Epithelial cell of esophagus (primary cell): ENCODE results near the gene DOK3.

ENCODE experiments used
- DNase-seq: peaks from one replicate; pipeline ENCODE4 v3.0.0; 2010; ENCODE audit warnings: low read depth
- H3K4me3 ChIP-seq: 2 replicates; pipeline ENCODE4 v1.5.1; 2011; ENCODE audit warnings: mild to moderate bottlenecking, low read length, control low read depth
- CTCF ChIP-seq: IDR thresholded peaks from 2 replicates; pipeline ENCODE4 v1.5.1; 2011; ENCODE audit warnings: low read depth, mild to moderate bottlenecking, low read length, control low read depth, inconsistent platforms; ENCODE audit not compliant: insufficient read depth; ENCODE audit errors: missing control alignments

DOK3 gene

GRCh38 chr5:177479774-177480173 is 29.9 kb downstream of the DOK3 start:
- H3K4me3 ChIP-seq, result no peak overlapping the region
- no peak for DNase-seq
- no peak for TF ChIP-seq CTCF

- H3K4me3 ChIP-seq, result no peak overlapping the region
- peak; percentile 67 for DNase-seq
- TF ChIP-seq CTCF, result no peak
These were observed 30.6 kb downstream of the DOK3 start for GRCh38 chr5:177478711-177479646.

- no peak overlapping the region for H3K4me3 ChIP-seq
- no peak for TF ChIP-seq CTCF
- DNase-seq, result no peak
These were observed 31.7 kb downstream of the DOK3 start for GRCh38 chr5:177477701-177478477.

GRCh38 chr5:177476531-177477233 is 32.9 kb downstream of the DOK3 start:
- H3K4me3 ChIP-seq, result no peak overlapping the region
- DNase-seq, result no peak
- no peak for TF ChIP-seq CTCF

- TF ChIP-seq CTCF, result no peak
- DNase-seq, result no peak
- no peak overlapping the region for H3K4me3 ChIP-seq
These were observed 33.8 kb downstream of the DOK3 start for GRCh38 chr5:177475563-177476427.
